K562 (cell line): Measurements from ENCODE around the gene TMEM127. TPM values are rescaled to one million over a fixed set of nuclear protein-coding genes. Genes with fewer than 3 reads are reported as not detected.
A peak's percentile ranks its signal among the peaks of the same experiment; 100 is the strongest.

Experiments
- ARID2 ChIP-seq: fragments of 450-650 bp; IDR thresholded peaks from 2 replicates; pipeline ENCODE4 v1.6.1; 2017; ENCODE audit warnings: antibody characterized with exemption, mild to moderate bottlenecking
- BHLHE40 ChIP-seq: IDR thresholded peaks from 2 replicates; pipeline ENCODE4 v1.6.1; 2011; ENCODE audit warnings: low read length, improper control_type of control experiment
- FOXK2 ChIP-seq, 2 experiments: fragments of 450-650 bp; IDR thresholded peaks in 1 of 2; conservative IDR thresholded peaks in 1 of 2; 2 replicates each; pipeline ENCODE4 v1.6.1; 2016; ENCODE audit warnings: low read depth in 2 of 2, mild to moderate bottlenecking in 1 of 2
- HDAC1 ChIP-seq, 2 experiments: fragments of 450-650 bp; IDR thresholded peaks; 2 replicates each; pipeline ENCODE4 v1.6.1; 2016 to 2017; ENCODE audit warnings: inconsistent platforms in 1 of 2, mild to moderate bottlenecking in 1 of 2, moderate library complexity in 1 of 2
- ID3 ChIP-seq, 2 experiments: fragments of 250-450 bp in 1 of 2; fragments of 450-650 bp in 1 of 2; sonication (Bioruptor Pico) in 1 of 2; IDR thresholded peaks; 2 replicates each; pipeline versions ENCODE4 v1.6.1 to v1.8.0; 2016 to 2021; ENCODE audit warnings: mild to moderate bottlenecking in 2 of 2, moderate library complexity in 2 of 2, missing compliant biosample characterization in 1 of 2, missing genetic modification characterization in 1 of 2
- JUND ChIP-seq, 2 experiments: IDR thresholded peaks; 2 replicates in 1 of 2; 3 replicates in 1 of 2; pipeline ENCODE4 v1.6.1; 2011; ENCODE audit warnings: borderline replicate concordance in 2 of 2, low read depth in 2 of 2, low read length in 2 of 2, improper control_type of control experiment in 1 of 2, missing biosample characterization in 1 of 2, missing genetic modification characterization in 1 of 2, missing genetic modification reagents in 1 of 2
- NCOR1 ChIP-seq: fragments of 450-650 bp; IDR thresholded peaks from 2 replicates; pipeline ENCODE4 v1.6.1; 2016; ENCODE audit warnings: mild to moderate bottlenecking, moderate library complexity
- NKRF ChIP-seq: fragments of 450-650 bp; IDR thresholded peaks from 2 replicates; pipeline ENCODE4 v1.6.1; 2016; ENCODE audit warnings: borderline replicate concordance
- RBM34 ChIP-seq: fragments of 200-400 bp; formaldehyde crosslinking; IDR thresholded peaks from 2 replicates; pipeline ENCODE4 v1.6.1; 2018; ENCODE audit warnings: low read length, borderline replicate concordance; ENCODE audit not compliant: insufficient read depth
- TFAP4 ChIP-seq: sonication (generic); formaldehyde crosslinking; IDR thresholded peaks from 2 replicates; pipeline ENCODE4 v1.8.0; 2022; ENCODE audit warnings: missing genetic modification reagents, mild to moderate bottlenecking, moderate library complexity, borderline replicate concordance
- XRCC5 ChIP-seq: fragments of 200-400 bp; formaldehyde crosslinking; IDR thresholded peaks from 2 replicates; pipeline ENCODE4 v1.6.1; 2017; ENCODE audit warnings: low read depth, mild to moderate bottlenecking, low read length
- ZNF766 ChIP-seq: fragments of 200-800 bp; sonication (Bioruptor generic); conservative IDR thresholded peaks from 2 replicates; pipeline ENCODE4 v1.6.1; 2016; ENCODE audit warnings: missing genetic modification characterization, missing compliant biosample characterization
- polyA plus RNA-seq, 8 experiments: library from polyadenylated mRNA; depleted of rRNA in 4 of 8; stranded (reverse) in 5 of 8; unstranded in 3 of 8; fragments of >200 nt; fragmentation: Nextera tagmentation in 2 of 8; fragmentation: Illumina TruSeq in 1 of 8; extraction: Ambion mirVana in 2 of 8; extraction: Trizol in 1 of 8; gene quantifications; 2 replicates each; pipeline versions ENCODE4 v1.2.1 to v1.2.3, GENCODE V29; 2011 to 2014; ENCODE audit warnings: inconsistent platforms in 1 of 8, missing spikeins in 1 of 8
- total RNA-seq, 7 experiments: library from RNA; depleted of rRNA in 6 of 7; stranded (reverse); fragments of >200 nt in 6 of 7; fragmentation: Illumina TruSeq in 2 of 7; extraction: Trizol in 2 of 7; gene quantifications; 2 replicates each; pipeline versions ENCODE4 v1.2.1 to v1.2.3, GENCODE V29; 2011 to 2021; ENCODE audit warnings: low replicate concordance in 1 of 7
- TF ChIP-seq, protein P1 (sequence below): sonication (generic); formaldehyde crosslinking; IDR thresholded peaks from 2 replicates; pipeline ENCODE4 v1.9.0; 2022; ENCODE audit warnings: mild to moderate bottlenecking, missing genetic modification reagents
- TF ChIP-seq, protein P2 (sequence below), 3 experiments: fragments of 200-800 bp in 1 of 3; fragments of 250-450 bp in 1 of 3; fragments of 450-650 bp in 1 of 3; sonication (Bioruptor Pico) in 1 of 3; sonication (Bioruptor generic) in 1 of 3; formaldehyde crosslinking in 1 of 3; IDR thresholded peaks; 2 replicates each; pipeline versions ENCODE4 v1.6.1 to v1.8.0; 2016 to 2022; ENCODE audit warnings: mild to moderate bottlenecking in 2 of 3, missing genetic modification characterization in 2 of 3, missing compliant biosample characterization in 1 of 3, moderate library complexity in 1 of 3

Gene TMEM127
- total and polyA plus RNA-seq, 9 of the 15 experiments (the other 6 are each of a cell fraction or from before 2014, with no cell fraction given) = 1.7 to 20.0 (median 9.9) TPM

DNA sequence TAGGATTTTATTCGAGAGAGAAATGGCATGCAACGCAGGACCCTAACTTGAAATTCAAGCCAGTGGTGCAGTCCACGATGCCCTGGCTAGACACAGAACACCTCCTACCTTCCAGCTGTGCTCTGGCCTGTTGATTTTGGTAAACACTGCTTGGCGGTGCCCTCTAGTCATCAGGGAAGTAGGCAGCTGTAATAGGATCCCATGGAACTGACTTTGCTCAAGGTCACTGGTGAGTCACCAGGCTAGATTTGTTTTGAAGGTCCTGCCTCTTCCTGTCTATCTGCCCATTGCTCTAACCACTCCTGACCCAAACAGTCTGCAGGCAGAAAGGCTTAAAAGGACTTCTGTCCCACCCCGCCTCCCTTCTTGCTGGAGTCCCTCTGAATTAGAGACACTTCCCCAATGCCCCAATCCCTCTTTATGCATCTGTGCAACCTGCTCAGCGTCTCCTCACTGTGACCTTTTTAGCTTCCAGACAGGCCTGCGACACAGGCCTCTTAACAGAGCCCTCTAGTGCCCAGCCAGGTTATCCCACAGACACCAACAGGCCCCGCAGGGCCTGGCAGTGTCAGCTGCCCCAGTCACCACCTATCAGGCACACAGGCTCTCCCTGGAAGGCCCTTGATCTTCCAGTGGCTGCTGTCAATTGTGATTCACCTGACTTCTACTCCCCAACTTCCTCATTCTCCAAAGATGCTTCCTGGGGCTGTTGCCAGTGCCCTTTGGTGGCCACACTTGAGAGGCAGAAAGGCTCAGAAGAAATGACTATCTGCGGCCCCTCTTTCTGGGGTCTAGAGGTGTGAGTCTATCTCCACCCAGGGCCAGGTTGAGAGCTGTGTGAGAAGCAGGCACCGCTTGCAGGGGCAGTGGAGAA lies 5.2 kb downstream of the TMEM127 start (continued):
- no peak for TF ChIP-seq RBM34
- TF ChIP-seq, protein P1, sequence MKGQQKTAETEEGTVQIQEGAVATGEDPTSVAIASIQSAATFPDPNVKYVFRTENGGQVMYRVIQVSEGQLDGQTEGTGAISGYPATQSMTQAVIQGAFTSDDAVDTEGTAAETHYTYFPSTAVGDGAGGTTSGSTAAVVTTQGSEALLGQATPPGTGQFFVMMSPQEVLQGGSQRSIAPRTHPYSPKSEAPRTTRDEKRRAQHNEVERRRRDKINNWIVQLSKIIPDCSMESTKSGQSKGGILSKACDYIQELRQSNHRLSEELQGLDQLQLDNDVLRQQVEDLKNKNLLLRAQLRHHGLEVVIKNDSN (CRISPR knock-in tag) = peak; percentile 71
- 0 out of 4 replicates have a peak, but pooled peaks of 1 of the 2 experiments have one; percentile 26 for TF ChIP-seq HDAC1 (IDR thresholded peaks at IDR 0.05)
- peak in 1 of 2 experiments; percentile 58; a peak in 1 of 4 replicates for TF ChIP-seq FOXK2 (conservative IDR thresholded peaks at IDR 0.05 in 1 of 2, IDR thresholded peaks at IDR 0.05 in 1 of 2; ENCODE audit: low read depth in 2 of 2)
- TF ChIP-seq XRCC5 = peak; percentile 24; the same call in 1 of the 2 replicates
- TF ChIP-seq NKRF = no peak
- TF ChIP-seq BHLHE40 = 0 out of 2 replicates have a peak, but pooled peaks have one; percentile 24
- peak; percentile 95 for TF ChIP-seq JUND (IDR thresholded peaks at IDR 0.05; ENCODE audit: borderline replicate concordance, low read depth, low read length)
- TF ChIP-seq JUND (tag; IDR thresholded peaks at IDR 0.05; ENCODE audit: borderline replicate concordance, low read depth, low read length) = peak; percentile 93; the same call in 2 of the 3 replicates
- TF ChIP-seq, protein P2, sequence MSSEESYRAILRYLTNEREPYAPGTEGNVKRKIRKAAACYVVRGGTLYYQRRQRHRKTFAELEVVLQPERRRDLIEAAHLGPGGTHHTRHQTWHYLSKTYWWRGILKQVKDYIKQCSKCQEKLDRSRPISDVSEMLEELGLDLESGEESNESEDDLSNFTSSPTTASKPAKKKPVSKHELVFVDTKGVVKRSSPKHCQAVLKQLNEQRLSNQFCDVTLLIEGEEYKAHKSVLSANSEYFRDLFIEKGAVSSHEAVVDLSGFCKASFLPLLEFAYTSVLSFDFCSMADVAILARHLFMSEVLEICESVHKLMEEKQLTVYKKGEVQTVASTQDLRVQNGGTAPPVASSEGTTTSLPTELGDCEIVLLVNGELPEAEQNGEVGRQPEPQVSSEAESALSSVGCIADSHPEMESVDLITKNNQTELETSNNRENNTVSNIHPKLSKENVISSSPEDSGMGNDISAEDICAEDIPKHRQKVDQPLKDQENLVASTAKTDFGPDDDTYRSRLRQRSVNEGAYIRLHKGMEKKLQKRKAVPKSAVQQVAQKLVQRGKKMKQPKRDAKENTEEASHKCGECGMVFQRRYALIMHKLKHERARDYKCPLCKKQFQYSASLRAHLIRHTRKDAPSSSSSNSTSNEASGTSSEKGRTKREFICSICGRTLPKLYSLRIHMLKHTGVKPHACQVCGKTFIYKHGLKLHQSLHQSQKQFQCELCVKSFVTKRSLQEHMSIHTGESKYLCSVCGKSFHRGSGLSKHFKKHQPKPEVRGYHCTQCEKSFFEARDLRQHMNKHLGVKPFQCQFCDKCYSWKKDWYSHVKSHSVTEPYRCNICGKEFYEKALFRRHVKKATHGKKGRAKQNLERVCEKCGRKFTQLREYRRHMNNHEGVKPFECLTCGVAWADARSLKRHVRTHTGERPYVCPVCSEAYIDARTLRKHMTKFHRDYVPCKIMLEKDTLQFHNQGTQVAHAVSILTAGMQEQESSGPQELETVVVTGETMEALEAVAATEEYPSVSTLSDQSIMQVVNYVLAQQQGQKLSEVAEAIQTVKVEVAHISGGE (CRISPR knock-in tag; IDR thresholded peaks at IDR 0.05) = peak in 1 of 3 experiments; percentile 19; a peak in 1 of 6 replicates
- 0 out of 2 replicates have a peak, but pooled peaks have one; percentile 24 for TF ChIP-seq ZNF766 (CRISPR knock-in tag)
- no peak for TF ChIP-seq ARID2
- peak; percentile 45; the same call in 1 of the 2 replicates for TF ChIP-seq TFAP4
- TF ChIP-seq ID3 (CRISPR knock-in tag; IDR thresholded peaks at IDR 0.05) = no peak
- TF ChIP-seq ID3 (tag; IDR thresholded peaks at IDR 0.05) = peak; percentile 64; the same call in 1 of the 2 replicates
- TF ChIP-seq NCOR1 = peak; percentile 20; the same call in 1 of the 2 replicates
